PFSK-1 (cell line): Measurements from ENCODE around the gene CIDEA. TPM values are rescaled to one million over a fixed set of nuclear protein-coding genes. Genes with fewer than 3 reads are reported as not detected.

Experiments used
- FOXP2 ChIP-seq: optimal IDR thresholded peaks from 2 replicates; pipeline ENCODE3; 2011; ENCODE audit warnings: borderline replicate concordance, control low read depth, inconsistent platforms; ENCODE audit not compliant: insufficient read depth; ENCODE audit errors: extremely low read length, extremely low read depth
- POLR2AphosphoS5 ChIP-seq: IDR thresholded peaks from 2 replicates; pipeline ENCODE4 v1.6.1; 2012; ENCODE audit warnings: low read depth, mild to moderate bottlenecking, control low read depth, low read length, moderate library complexity
- REST ChIP-seq, 2 experiments: IDR thresholded peaks; 2 replicates each; pipeline versions ENCODE4 v1.6.1 to v1.8.0; 2011 to 2012; ENCODE audit warnings: low read depth in 2 of 2, low read length in 2 of 2, control low read depth in 1 of 2, inconsistent platforms in 1 of 2, mild to moderate bottlenecking in 1 of 2, moderate library complexity in 1 of 2; ENCODE audit not compliant: insufficient read depth in 1 of 2
- SIN3A ChIP-seq: IDR thresholded peaks from 2 replicates; pipeline ENCODE4 v1.6.1; 2012; ENCODE audit warnings: mild to moderate bottlenecking, low read length, moderate library complexity, borderline replicate concordance; ENCODE audit not compliant: insufficient read depth
- TAF1 ChIP-seq: IDR thresholded peaks from 2 replicates; pipeline ENCODE4 v1.6.1; 2012; ENCODE audit warnings: low read length, control low read depth, borderline replicate concordance; ENCODE audit not compliant: insufficient read depth
- polyA plus RNA-seq: library from polyadenylated mRNA; unstranded; fragments of >200 nt; gene quantifications from one replicate; pipeline ENCODE4 v1.2.1, GENCODE V29; 2012; ENCODE audit warnings: low read depth, missing spikeins; ENCODE audit not compliant: insufficient read length

CIDEA gene
- not detected for polyA plus RNA-seq

- TF ChIP-seq FOXP2 (no peak), REST (IDR thresholded peaks at IDR 0.05; ENCODE audit: insufficient read depth in 1 of 2, low read depth in 2 of 2, low read length in 2 of 2) (no peak), TAF1 (no peak), POLR2AphosphoS5 (no peak), SIN3A (no peak)
Observed at GRCh38 chr18:12254136-12254819, at the start of gene CIDEA. Gene CIDEA, plus strand, starts transcription at chr18:12254361. Its CDS starts 23 bp downstream, at chr18:12254384.

GRCh38 chr18:12231040-12231882 is 22.9 kb upstream of the CIDEA start:
- TF ChIP-seq SIN3A: no peak
- TF ChIP-seq FOXP2: no peak
- TF ChIP-seq TAF1: no peak

GRCh38 chr18:12231986-12232385 is 22.2 kb upstream of the CIDEA start:
- TF ChIP-seq POLR2AphosphoS5 (no peak), SIN3A (no peak), TAF1 (no peak), REST (IDR thresholded peaks at IDR 0.05; ENCODE audit: insufficient read depth in 1 of 2, low read depth in 2 of 2, low read length in 2 of 2) (no peak), FOXP2 (no peak)

GRCh38 chr18:12233378-12233777 is 20.8 kb upstream of the CIDEA start:
- TF ChIP-seq FOXP2 (no peak), POLR2AphosphoS5 (no peak), SIN3A (no peak), TAF1 (no peak), REST (IDR thresholded peaks at IDR 0.05; ENCODE audit: insufficient read depth in 1 of 2, low read depth in 2 of 2, low read length in 2 of 2) (no peak)

- TF ChIP-seq REST (IDR thresholded peaks at IDR 0.05; ENCODE audit: insufficient read depth in 1 of 2, low read depth in 2 of 2, low read length in 2 of 2): no peak
- TF ChIP-seq TAF1: no peak
- no peak for TF ChIP-seq SIN3A
- no peak for TF ChIP-seq POLR2AphosphoS5
- TF ChIP-seq FOXP2: no peak
Observed at GRCh38 chr18:12234451-12235190, 19.5 kb upstream of the CIDEA start.
